ENCODE measurements around the gene IGF2BP2.

Gene IGF2BP2

GRCh38 chr3:185760088-185760487 is 64.8 kb downstream of the IGF2BP2 start:
- no peak overlapping the region for H3K4me3 ChIP-seq (ENCODE audit: low read depth, low read length)
- no peak for DNase-seq (ENCODE audit: low read depth, low spot score)
- no peak for TF ChIP-seq CTCF (IDR thresholded peaks at IDR 0.05; ENCODE audit: low read depth, low read length)
- in situ Hi-C loops (cut with HindIII; ENCODE audit: low sequenced_read_pairs): no loop called here

- no peak overlapping the region for H3K4me3 ChIP-seq (ENCODE audit: low read depth, low read length)
- in situ Hi-C loops (cut with HindIII; ENCODE audit: low sequenced_read_pairs): no loop called here
- no peak for DNase-seq (ENCODE audit: low read depth, low spot score)
- no peak for TF ChIP-seq CTCF (IDR thresholded peaks at IDR 0.05; ENCODE audit: low read depth, low read length)
Observed at GRCh38 chr3:185759512-185759911, 65.3 kb downstream of the IGF2BP2 start.

GRCh38 chr3:185758912-185759311 is 65.9 kb downstream of the IGF2BP2 start:
- TF ChIP-seq CTCF (IDR thresholded peaks at IDR 0.05; ENCODE audit: low read depth, low read length): no peak
- in situ Hi-C loops (cut with HindIII; ENCODE audit: low sequenced_read_pairs): no loop called here
- H3K4me3 ChIP-seq (ENCODE audit: low read depth, low read length): no peak overlapping the region
- no peak for DNase-seq (ENCODE audit: low read depth, low spot score)

GRCh38 chr3:185757176-185757575 is 67.7 kb downstream of the IGF2BP2 start:
- TF ChIP-seq CTCF (IDR thresholded peaks at IDR 0.05; ENCODE audit: low read depth, low read length): no peak
- H3K4me3 ChIP-seq (ENCODE audit: low read depth, low read length): no peak overlapping the region
- no peak for DNase-seq (ENCODE audit: low read depth, low spot score)
- in situ Hi-C loops (cut with HindIII; ENCODE audit: low sequenced_read_pairs): no loop called here

- in situ Hi-C loops (cut with HindIII; ENCODE audit: low sequenced_read_pairs): no loop called here
- DNase-seq (ENCODE audit: low read depth, low spot score): no peak
- no peak for TF ChIP-seq CTCF (IDR thresholded peaks at IDR 0.05; ENCODE audit: low read depth, low read length)
- H3K4me3 ChIP-seq (ENCODE audit: low read depth, low read length): no peak overlapping the region
Observed at GRCh38 chr3:185756477-185756876, 68.4 kb downstream of the IGF2BP2 start.

GRCh38 chr3:185754920-185755319 is 69.9 kb downstream of the IGF2BP2 start:
- no peak overlapping the region for H3K4me3 ChIP-seq (ENCODE audit: low read depth, low read length)
- DNase-seq (ENCODE audit: low read depth, low spot score): no peak
- in situ Hi-C loops (cut with HindIII; ENCODE audit: low sequenced_read_pairs): no loop called here
- TF ChIP-seq CTCF (IDR thresholded peaks at IDR 0.05; ENCODE audit: low read depth, low read length): no peak

- DNase-seq (ENCODE audit: low read depth, low spot score): no peak
- no peak overlapping the region for H3K4me3 ChIP-seq (ENCODE audit: low read depth, low read length)
- TF ChIP-seq CTCF (IDR thresholded peaks at IDR 0.05; ENCODE audit: low read depth, low read length): no peak
- in situ Hi-C loops (cut with HindIII; ENCODE audit: low sequenced_read_pairs): no loop called here
Observed at GRCh38 chr3:185753354-185753753, 71.5 kb downstream of the IGF2BP2 start.

Data from astrocyte of the spinal cord (primary cell).